ENCODE data around the gene WNT7B.

WNT7B gene

GRCh38 chr22:45923212-45923611 lies 53.8 kb downstream of the WNT7B start:
- Histone ChIP-seq H2AFZ (ENCODE audit: low read depth) (no peak overlapping the region), H3K79me2 (ENCODE audit: insufficient read depth, low read depth) (no peaks in the 10 kb centered on the region), H3K4me3 (IDR thresholded peaks at IDR 0.05; ENCODE audit: insufficient read depth, low read depth, low read length) (no peak overlapping the region), H3K27ac (no peak overlapping the region), H3K27me3 (ENCODE audit: insufficient read depth, low read depth) (peaks cover 86% of the 10 kb centered on the region), H3K4me1 (ENCODE audit: low read depth, poor library complexity, severe bottlenecking) (no peaks in the 10 kb centered on the region), H3K9ac (no peak overlapping the region), H4K20me1 (ENCODE audit: insufficient read depth) (no peaks in the 10 kb centered on the region), H3K4me2 (no peak overlapping the region), H3K36me3 (ENCODE audit: insufficient read depth) (no peaks in the 10 kb centered on the region)
- no peak for TF ChIP-seq CTCF (conservative IDR thresholded peaks at IDR 0.05; ENCODE audit: low read depth, low read length)

DNA sequence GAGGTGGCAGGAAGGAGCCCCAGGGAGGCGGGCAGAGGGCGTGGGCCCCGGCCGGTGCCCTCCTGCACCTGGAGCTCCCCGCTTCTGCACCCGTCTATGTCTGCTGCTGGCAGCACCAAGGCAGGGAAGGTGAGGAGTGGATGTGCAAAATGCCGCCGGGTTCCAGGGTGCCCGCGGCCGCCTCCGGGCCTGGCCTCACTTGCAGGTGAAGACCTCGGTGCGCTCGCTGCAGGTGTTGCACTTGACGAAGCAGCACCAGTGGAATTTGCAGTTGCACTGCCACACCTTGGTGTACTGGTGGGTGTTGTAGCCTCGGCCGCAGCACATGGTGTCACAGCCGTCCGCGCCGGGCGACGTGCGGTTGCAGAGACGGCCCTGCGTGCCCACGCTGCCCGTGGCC lies 54.3 kb downstream of the WNT7B start:
- no peak for TF ChIP-seq CTCF (conservative IDR thresholded peaks at IDR 0.05; ENCODE audit: low read depth, low read length)
- Histone ChIP-seq H4K20me1 (ENCODE audit: insufficient read depth) (no peaks in the 10 kb centered on the region), H2AFZ (ENCODE audit: low read depth) (no peak overlapping the region), H3K27me3 (ENCODE audit: insufficient read depth, low read depth) (peaks cover 85% of the 10 kb centered on the region), H3K4me2 (no peak overlapping the region), H3K4me3 (IDR thresholded peaks at IDR 0.05; ENCODE audit: insufficient read depth, low read depth, low read length) (no peak overlapping the region), H3K36me3 (ENCODE audit: insufficient read depth) (no peaks in the 10 kb centered on the region), H3K79me2 (ENCODE audit: insufficient read depth, low read depth) (no peaks in the 10 kb centered on the region), H3K4me1 (ENCODE audit: low read depth, poor library complexity, severe bottlenecking) (no peaks in the 10 kb centered on the region), H3K27ac (no peak overlapping the region), H3K9ac (no peak overlapping the region)

DNA sequence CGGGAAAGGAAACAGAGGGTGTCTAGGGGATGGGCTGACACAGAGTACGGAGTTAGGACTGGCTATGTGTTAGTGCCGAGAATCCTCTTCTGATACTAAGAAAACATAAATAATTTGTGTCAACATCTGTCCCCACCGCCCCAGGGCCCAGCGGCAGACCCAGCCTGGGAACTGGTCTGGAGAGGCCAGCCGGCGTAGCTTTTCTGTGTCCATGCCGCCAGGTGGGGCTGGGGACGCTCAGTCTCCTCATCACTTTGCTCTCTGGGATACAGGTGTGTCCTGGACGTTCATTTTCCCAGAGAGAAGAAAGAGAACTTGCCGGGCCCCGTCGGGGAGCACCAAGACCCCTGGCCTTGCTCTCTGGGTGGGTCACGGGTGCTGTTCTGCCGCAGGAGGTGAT lies 54.7 kb downstream of the WNT7B start:
- Histone ChIP-seq H3K4me1 (ENCODE audit: low read depth, poor library complexity, severe bottlenecking) (no peaks in the 10 kb centered on the region), H3K36me3 (ENCODE audit: insufficient read depth) (no peaks in the 10 kb centered on the region), H2AFZ (ENCODE audit: low read depth) (no peak overlapping the region), H3K9ac (no peak overlapping the region), H3K27ac (no peak overlapping the region), H3K79me2 (ENCODE audit: insufficient read depth, low read depth) (no peaks in the 10 kb centered on the region), H3K27me3 (ENCODE audit: insufficient read depth, low read depth) (peaks cover 84% of the 10 kb centered on the region), H4K20me1 (ENCODE audit: insufficient read depth) (no peaks in the 10 kb centered on the region), H3K4me2 (no peak overlapping the region), H3K4me3 (IDR thresholded peaks at IDR 0.05; ENCODE audit: insufficient read depth, low read depth, low read length) (no peak overlapping the region)
- no peak for TF ChIP-seq CTCF (conservative IDR thresholded peaks at IDR 0.05; ENCODE audit: low read depth, low read length)

DNA sequence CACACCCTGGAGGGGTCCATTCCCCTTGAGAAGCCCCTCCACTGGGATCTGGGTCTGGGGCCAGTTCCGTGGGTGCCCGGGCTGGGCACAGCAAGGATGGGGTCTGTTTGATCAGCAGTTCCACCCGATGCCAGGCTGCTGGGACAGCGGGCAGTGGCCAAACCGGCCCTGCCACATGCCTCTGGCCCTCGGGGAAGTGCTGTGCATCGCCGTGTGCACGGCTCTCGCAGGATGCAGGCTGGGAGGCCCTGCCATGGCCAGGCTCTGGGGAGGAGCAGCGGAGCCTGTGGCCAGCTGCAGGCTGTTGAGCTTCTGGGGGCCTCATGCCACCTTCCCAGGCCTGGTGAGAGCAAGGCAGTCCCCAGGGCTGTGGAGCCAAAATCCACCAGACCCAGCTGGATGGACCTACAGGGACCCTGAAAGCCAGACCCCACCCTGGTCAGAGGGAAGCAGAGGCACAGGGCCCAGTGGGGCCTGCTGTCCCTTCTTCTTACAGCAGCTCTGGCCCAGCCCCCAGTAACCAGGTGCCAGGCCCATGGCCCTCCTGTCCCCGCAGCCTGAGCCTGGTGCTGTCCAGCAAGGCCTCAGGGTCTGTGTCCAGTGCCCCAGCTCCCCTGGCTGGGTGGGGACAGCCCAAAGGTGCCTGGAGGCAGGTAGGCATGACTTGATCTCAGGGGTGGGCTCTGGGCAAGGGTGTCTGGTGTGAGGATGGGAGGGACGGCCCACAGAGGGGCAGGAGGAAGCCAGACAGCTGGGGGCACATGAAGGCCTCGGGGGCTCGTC lies 57.3 kb downstream of the WNT7B start:
- Histone ChIP-seq H3K36me3 (ENCODE audit: insufficient read depth) (no peaks in the 10 kb centered on the region), H4K20me1 (ENCODE audit: insufficient read depth) (no peaks in the 10 kb centered on the region), H3K9ac (no peak overlapping the region), H3K27ac (no peak overlapping the region), H3K27me3 (ENCODE audit: insufficient read depth, low read depth) (peaks cover 70% of the 10 kb centered on the region), H3K4me1 (ENCODE audit: low read depth, poor library complexity, severe bottlenecking) (no peaks in the 10 kb centered on the region), H3K4me3 (IDR thresholded peaks at IDR 0.05; ENCODE audit: insufficient read depth, low read depth, low read length) (no peak overlapping the region), H2AFZ (ENCODE audit: low read depth) (no peak overlapping the region), H3K4me2 (no peak overlapping the region), H3K79me2 (ENCODE audit: insufficient read depth, low read depth) (no peaks in the 10 kb centered on the region)
- no peak for TF ChIP-seq CTCF (conservative IDR thresholded peaks at IDR 0.05; ENCODE audit: low read depth, low read length)
